ENCODE data around the gene ZBTB9.

DNA sequence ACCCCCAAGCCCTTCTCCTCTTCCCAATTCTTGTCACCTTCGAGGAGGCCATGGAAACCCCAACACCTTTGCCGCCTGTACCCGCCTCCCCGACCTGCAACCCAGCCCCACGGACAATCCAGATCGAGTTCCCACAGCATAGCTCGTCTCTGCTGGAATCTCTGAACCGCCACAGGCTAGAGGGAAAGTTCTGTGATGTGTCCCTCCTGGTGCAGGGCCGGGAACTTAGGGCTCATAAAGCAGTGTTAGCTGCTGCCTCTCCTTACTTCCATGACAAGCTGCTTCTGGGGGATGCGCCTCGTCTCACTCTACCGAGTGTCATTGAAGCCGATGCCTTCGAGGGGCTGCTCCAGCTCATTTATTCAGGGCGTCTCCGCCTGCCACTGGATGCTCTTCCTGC lies 675 bp downstream of the ZBTB9 start:
- TF ChIP-seq, protein P1, sequence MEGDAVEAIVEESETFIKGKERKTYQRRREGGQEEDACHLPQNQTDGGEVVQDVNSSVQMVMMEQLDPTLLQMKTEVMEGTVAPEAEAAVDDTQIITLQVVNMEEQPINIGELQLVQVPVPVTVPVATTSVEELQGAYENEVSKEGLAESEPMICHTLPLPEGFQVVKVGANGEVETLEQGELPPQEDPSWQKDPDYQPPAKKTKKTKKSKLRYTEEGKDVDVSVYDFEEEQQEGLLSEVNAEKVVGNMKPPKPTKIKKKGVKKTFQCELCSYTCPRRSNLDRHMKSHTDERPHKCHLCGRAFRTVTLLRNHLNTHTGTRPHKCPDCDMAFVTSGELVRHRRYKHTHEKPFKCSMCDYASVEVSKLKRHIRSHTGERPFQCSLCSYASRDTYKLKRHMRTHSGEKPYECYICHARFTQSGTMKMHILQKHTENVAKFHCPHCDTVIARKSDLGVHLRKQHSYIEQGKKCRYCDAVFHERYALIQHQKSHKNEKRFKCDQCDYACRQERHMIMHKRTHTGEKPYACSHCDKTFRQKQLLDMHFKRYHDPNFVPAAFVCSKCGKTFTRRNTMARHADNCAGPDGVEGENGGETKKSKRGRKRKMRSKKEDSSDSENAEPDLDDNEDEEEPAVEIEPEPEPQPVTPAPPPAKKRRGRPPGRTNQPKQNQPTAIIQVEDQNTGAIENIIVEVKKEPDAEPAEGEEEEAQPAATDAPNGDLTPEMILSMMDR (IDR thresholded peaks at IDR 0.05) = no peak
- TF ChIP-seq POLR2A (IDR thresholded peaks at IDR 0.05) = no peak

Data from vagina (tissue), 2 donors.